ENCODE measurements around the gene NACC2. TPM values are rescaled to one million over a fixed set of nuclear protein-coding genes. Genes with fewer than 3 reads are reported as not detected.

The NACC2 gene
- total and polyA plus RNA-seq, 2 donors (not counting 1 experiment from before 2014, with no cell fraction given): 0.34 to 1.9 TPM

- Histone ChIP-seq H3K9me3 (ENCODE audit: control extremely low read depth in 1 of 3, control insufficient read depth in 2 of 3, insufficient read depth in 1 of 3, low read length in 2 of 3) (peaks cover 0 to 5% (median 0%) of the 10 kb centered on the region in 3 donors), H3K9ac (ENCODE audit: low read length) (no peak overlapping the region), H3K27ac (ENCODE audit: low read length in 2 of 2) (no peak overlapping the region), H3K4me1 (ENCODE audit: control insufficient read depth in 2 of 2, insufficient read depth in 2 of 2, low read length in 2 of 2) (no peaks in the 10 kb centered on the region), H3K27me3 (replicated peaks in 1 of 4; ENCODE audit: control extremely low read depth in 1 of 4, control insufficient read depth in 3 of 4, insufficient read depth in 4 of 4, low read length in 3 of 4) (no peaks in the 10 kb centered on the region), H4K20me1 (ENCODE audit: control insufficient read depth, insufficient read depth, low read length, poor library complexity, severe bottlenecking) (no peaks in the 10 kb centered on the region), H2AFZ (ENCODE audit: insufficient read depth, low read depth, low read length, poor library complexity, severe bottlenecking) (no peak overlapping the region), H3K36me3 (replicated peaks in 1 of 2; ENCODE audit: control extremely low read depth in 1 of 2, control insufficient read depth in 1 of 2, extremely low read depth in 1 of 2, insufficient read depth in 2 of 2, low read length in 1 of 2) (no peaks in the 10 kb centered on the region), H3K4me2 (replicated peaks; ENCODE audit: low read depth, low read length, poor library complexity, severe bottlenecking) (no peak overlapping the region), H3K79me2 (ENCODE audit: control insufficient read depth, insufficient read depth, low read length) (no peaks in the 10 kb centered on the region), H3K4me3 (ENCODE audit: control extremely low read depth in 1 of 5, extremely low read depth in 1 of 5, insufficient read depth in 1 of 5, low read depth in 2 of 5, low read length in 4 of 5) (no peak overlapping the region)
- intact Hi-C loops (cut with micrococcal nuclease): no loop called here
- H3K9me3 Mint-ChIP-seq (ENCODE audit: insufficient read depth): no peaks in the 10 kb centered on the region
- CTCF ChIA-PET: interaction anchor here (0.6 kb wide), 1 partner anchor 1935 kb away, joined by 4 read pairs; no protein-coding TSS in a partner anchor
- TF ChIP-seq CTCF (IDR thresholded peaks at IDR 0.05) (no peak), EZH2 (IDR thresholded peaks at IDR 0.05; ENCODE audit: borderline replicate concordance, insufficient read depth, low read depth, low read length, poor library complexity, severe bottlenecking) (no peak)
- H3K27me3 Mint-ChIP-seq: peaks cover 12% of the 10 kb centered on the region
- no peak overlapping the region for H3K27ac Mint-ChIP-seq
- WGBS (ENCODE audit: insufficient coverage): 96% methylated on average over 16 of the region's 19 CpGs
- H3K4me3 Mint-ChIP-seq: no peak overlapping the region
- POLR2A ChIA-PET: no interaction called here
- no peaks in the 10 kb centered on the region for H3K4me1 Mint-ChIP-seq
- DNase-seq (no peak), ATAC-seq (ENCODE audit: low read depth) (no peak)
These were observed 75.4 kb downstream of the NACC2 start for GRCh38 chr9:136019681-136020060.

GRCh38 chr9:136019041-136019680, 75.9 kb downstream of the NACC2 start:
- no peaks in the 10 kb centered on the region for H3K79me2 ChIP-seq (ENCODE audit: control insufficient read depth, insufficient read depth, low read length)
- WGBS (ENCODE audit: insufficient coverage): 95% methylated on average over 28 of the region's 28 CpGs
- H3K27me3 ChIP-seq (replicated peaks in 1 of 4; ENCODE audit: control extremely low read depth in 1 of 4, control insufficient read depth in 3 of 4, insufficient read depth in 4 of 4, low read length in 3 of 4): no peaks in the 10 kb centered on the region
- Mint-ChIP-seq H3K9me3 (ENCODE audit: insufficient read depth) (no peaks in the 10 kb centered on the region), H3K4me3 (no peak overlapping the region), H3K27me3 (peaks cover 12% of the 10 kb centered on the region), H3K4me1 (no peaks in the 10 kb centered on the region), H3K27ac (no peak overlapping the region)
- TF ChIP-seq EZH2 (IDR thresholded peaks at IDR 0.05; ENCODE audit: borderline replicate concordance, insufficient read depth, low read depth, low read length, poor library complexity, severe bottlenecking) (no peak), CTCF (IDR thresholded peaks at IDR 0.05) (no peak)
- H3K4me1 ChIP-seq (ENCODE audit: control insufficient read depth in 2 of 2, insufficient read depth in 2 of 2, low read length in 2 of 2): no peaks in the 10 kb centered on the region
- H3K9me3 ChIP-seq (ENCODE audit: control extremely low read depth in 1 of 3, control insufficient read depth in 2 of 3, insufficient read depth in 1 of 3, low read length in 2 of 3): peaks cover 0 to 5% (median 0%) of the 10 kb centered on the region in 3 donors
- no peak overlapping the region for H3K4me2 ChIP-seq (replicated peaks; ENCODE audit: low read depth, low read length, poor library complexity, severe bottlenecking)
- no peak overlapping the region for H2AFZ ChIP-seq (ENCODE audit: insufficient read depth, low read depth, low read length, poor library complexity, severe bottlenecking)
- ChIA-PET POLR2A (no interaction called here), CTCF (interaction anchor here (0.6 kb wide), 1 partner anchor 1935 kb away, joined by 4 read pairs; no protein-coding TSS in a partner anchor)
- no peaks in the 10 kb centered on the region for H3K36me3 ChIP-seq (replicated peaks in 1 of 2; ENCODE audit: control extremely low read depth in 1 of 2, control insufficient read depth in 1 of 2, extremely low read depth in 1 of 2, insufficient read depth in 2 of 2, low read length in 1 of 2)
- intact Hi-C loops (cut with micrococcal nuclease): no loop called here
- DNase-seq (no peak), ATAC-seq (ENCODE audit: low read depth) (no peak)
- no peak overlapping the region for H3K27ac ChIP-seq (ENCODE audit: low read length in 2 of 2)
- no peak overlapping the region for H3K4me3 ChIP-seq (ENCODE audit: control extremely low read depth in 1 of 5, extremely low read depth in 1 of 5, insufficient read depth in 1 of 5, low read depth in 2 of 5, low read length in 4 of 5)
- no peak overlapping the region for H3K9ac ChIP-seq (ENCODE audit: low read length)
- no peaks in the 10 kb centered on the region for H4K20me1 ChIP-seq (ENCODE audit: control insufficient read depth, insufficient read depth, low read length, poor library complexity, severe bottlenecking)
